ENCODE data around the gene SSX2IP. TPM values are rescaled to one million over a fixed set of nuclear protein-coding genes. Genes with fewer than 3 reads are reported as not detected.

SSX2IP gene
- total and polyA plus RNA-seq, 8 donors: 2.6 to 24.5 (median 10.2) TPM

DNA sequence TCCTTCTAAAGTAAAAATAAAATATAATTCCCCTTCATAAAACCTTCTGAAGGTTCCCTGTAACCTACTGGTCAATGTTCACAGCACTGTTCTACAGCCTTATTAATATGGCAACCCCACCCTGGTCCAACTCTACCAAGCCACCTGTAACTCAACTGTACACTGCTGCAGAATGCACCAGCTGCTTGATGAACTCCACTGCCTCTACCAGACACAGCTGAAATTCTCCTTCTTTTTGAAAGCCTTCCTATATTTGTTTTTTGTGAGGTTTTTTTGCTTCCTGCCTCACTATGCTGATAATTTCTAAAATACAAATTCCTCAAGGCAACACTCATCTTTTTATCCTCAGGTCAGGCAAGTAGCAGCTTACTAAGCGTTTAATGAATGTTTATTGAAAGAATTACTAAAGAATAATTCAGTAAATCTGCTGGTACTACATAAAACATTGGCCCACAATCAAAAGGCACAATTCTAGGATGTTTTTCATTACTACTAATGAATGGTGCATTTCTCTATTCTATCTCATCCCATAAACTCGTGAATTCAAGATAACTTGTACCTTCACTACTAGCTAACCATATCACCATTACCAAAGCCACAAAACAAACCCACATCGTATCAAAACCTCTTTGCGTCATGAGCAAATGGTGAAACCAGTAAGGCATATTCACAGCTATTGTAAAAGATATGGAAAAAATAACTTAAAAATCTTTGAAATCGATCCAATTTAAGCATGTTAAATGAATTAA, 2.4 kb downstream of the SSX2IP start:
- TF ChIP-seq EP300 (IDR thresholded peaks at IDR 0.05) (no peak), POLR2AphosphoS5 (IDR thresholded peaks at IDR 0.05) (no peak), POLR2A (IDR thresholded peaks at IDR 0.05) (no peak)
- TF ChIP-seq, protein P1, sequence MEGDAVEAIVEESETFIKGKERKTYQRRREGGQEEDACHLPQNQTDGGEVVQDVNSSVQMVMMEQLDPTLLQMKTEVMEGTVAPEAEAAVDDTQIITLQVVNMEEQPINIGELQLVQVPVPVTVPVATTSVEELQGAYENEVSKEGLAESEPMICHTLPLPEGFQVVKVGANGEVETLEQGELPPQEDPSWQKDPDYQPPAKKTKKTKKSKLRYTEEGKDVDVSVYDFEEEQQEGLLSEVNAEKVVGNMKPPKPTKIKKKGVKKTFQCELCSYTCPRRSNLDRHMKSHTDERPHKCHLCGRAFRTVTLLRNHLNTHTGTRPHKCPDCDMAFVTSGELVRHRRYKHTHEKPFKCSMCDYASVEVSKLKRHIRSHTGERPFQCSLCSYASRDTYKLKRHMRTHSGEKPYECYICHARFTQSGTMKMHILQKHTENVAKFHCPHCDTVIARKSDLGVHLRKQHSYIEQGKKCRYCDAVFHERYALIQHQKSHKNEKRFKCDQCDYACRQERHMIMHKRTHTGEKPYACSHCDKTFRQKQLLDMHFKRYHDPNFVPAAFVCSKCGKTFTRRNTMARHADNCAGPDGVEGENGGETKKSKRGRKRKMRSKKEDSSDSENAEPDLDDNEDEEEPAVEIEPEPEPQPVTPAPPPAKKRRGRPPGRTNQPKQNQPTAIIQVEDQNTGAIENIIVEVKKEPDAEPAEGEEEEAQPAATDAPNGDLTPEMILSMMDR (IDR thresholded peaks at IDR 0.05): no peak
- Histone ChIP-seq H3K27me3 (no peaks in the 10 kb centered on the region), H3K36me3 (no peaks in the 10 kb centered on the region), H3K27ac (no peak overlapping the region), H3K4me3 (no peak overlapping the region), H3K9me3 (no peaks in the 10 kb centered on the region), H3K4me1 (peaks cover 0 to 35% (median 23%) of the 10 kb centered on the region in 4 donors)
- 75 to 83% (median 78%) methylated on average over 5 of the region's 5 CpGs for WGBS, 5 donors
- no peak for DNase-seq
- intact Hi-C loops (cut with DNase I; ENCODE audit: low total_unique reads): no loop called here

DNA sequence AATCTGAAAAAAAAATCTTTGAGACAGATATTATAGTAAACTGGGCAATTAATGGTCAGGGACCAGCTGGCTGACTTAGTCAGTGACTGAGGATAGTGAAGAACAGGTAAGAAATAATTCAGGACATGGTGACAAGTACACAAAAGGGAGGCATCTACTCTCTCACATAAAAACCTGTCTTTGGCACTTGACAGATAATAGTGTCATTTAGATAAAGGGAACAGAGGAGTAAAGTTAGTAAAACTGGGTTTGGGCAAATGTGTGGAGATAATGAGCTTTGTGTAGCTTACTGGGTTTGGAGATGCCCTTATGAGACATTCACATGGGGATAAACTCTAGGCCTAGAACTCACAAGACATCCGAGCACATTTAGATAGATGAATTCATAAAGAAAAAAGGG, 4.0 kb downstream of the SSX2IP start:
- H3K4me1 ChIP-seq: peaks cover 0 to 28% (median 17%) of the 10 kb centered on the region in 4 donors
- TF ChIP-seq, protein P1 (IDR thresholded peaks at IDR 0.05): no peak
- TF ChIP-seq EP300 (IDR thresholded peaks at IDR 0.05) (no peak), POLR2AphosphoS5 (IDR thresholded peaks at IDR 0.05) (no peak), POLR2A (IDR thresholded peaks at IDR 0.05) (no peak)
- H3K27me3 ChIP-seq: no peaks in the 10 kb centered on the region
- 89 to 94% (median 93%) methylated on average over 1 of the region's 1 CpG for WGBS, 5 donors
- H3K4me3 ChIP-seq: no peak overlapping the region
- intact Hi-C loops (cut with DNase I; ENCODE audit: low total_unique reads): no loop called here
- H3K36me3 ChIP-seq: no peaks in the 10 kb centered on the region
- DNase-seq: no peak
- no peaks in the 10 kb centered on the region for H3K9me3 ChIP-seq
- H3K27ac ChIP-seq: no peak overlapping the region

DNA sequence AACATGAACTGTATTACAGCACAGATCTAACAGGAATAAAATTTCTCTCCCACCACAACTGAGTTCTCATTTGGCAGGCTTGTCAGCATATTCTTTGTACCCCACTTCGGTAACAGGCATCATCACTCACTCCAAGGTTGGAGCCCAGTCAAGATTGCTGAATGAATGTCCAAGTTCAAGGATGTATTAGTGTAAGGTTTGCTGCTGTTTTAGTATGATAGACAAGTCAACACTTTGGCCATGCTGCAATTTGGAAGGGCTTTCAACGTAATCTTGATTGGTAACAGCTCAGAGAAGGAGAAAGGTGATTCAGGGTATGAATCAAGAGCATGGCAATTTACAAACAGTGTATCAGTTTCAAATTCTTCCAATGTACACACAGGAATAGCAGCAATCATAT, 6.8 kb downstream of the SSX2IP start:
- WGBS, 5 donors: 92 to 96% (median 93%) methylated on average over 2 of the region's 2 CpGs
- no peaks in the 10 kb centered on the region for H3K9me3 ChIP-seq
- no peak overlapping the region for H3K27ac ChIP-seq
- TF ChIP-seq POLR2AphosphoS5 (IDR thresholded peaks at IDR 0.05) (no peak), POLR2A (IDR thresholded peaks at IDR 0.05) (no peak), EP300 (IDR thresholded peaks at IDR 0.05) (no peak)
- TF ChIP-seq, protein P1 (IDR thresholded peaks at IDR 0.05): no peak
- H3K4me3 ChIP-seq: no peak overlapping the region
- no peaks in the 10 kb centered on the region for H3K27me3 ChIP-seq
- intact Hi-C loops (cut with DNase I; ENCODE audit: low total_unique reads): no loop called here
- no peaks in the 10 kb centered on the region for H3K36me3 ChIP-seq
- no peak for DNase-seq
- peaks cover 0 to 9% (median 2%) of the 10 kb centered on the region in 4 donors for H3K4me1 ChIP-seq

DNA sequence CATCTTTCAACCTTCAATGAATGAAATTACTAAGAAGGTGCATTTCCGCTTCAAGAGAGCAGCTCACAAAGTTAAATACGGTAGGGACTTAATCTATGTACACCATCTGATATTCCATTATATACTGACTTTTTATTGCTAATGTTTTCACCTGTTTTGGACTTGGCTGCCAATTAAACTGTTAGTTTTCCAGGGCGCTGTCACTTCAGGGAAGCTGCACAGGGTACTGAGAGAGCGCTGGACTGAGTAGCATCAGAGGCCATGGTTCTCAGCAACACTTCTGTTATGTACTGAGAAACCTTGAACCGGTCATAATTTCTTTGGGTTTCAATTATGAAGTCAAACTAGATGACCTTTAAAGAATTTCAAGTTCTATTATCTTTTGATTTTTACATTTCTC, 8.2 kb downstream of the SSX2IP start:
- no peaks in the 10 kb centered on the region for H3K4me1 ChIP-seq
- no peak overlapping the region for H3K27ac ChIP-seq
- TF ChIP-seq POLR2AphosphoS5 (IDR thresholded peaks at IDR 0.05) (no peak), POLR2A (IDR thresholded peaks at IDR 0.05) (no peak), EP300 (IDR thresholded peaks at IDR 0.05) (no peak)
- TF ChIP-seq, protein P1 (IDR thresholded peaks at IDR 0.05): no peak
- no peak for DNase-seq
- intact Hi-C loops (cut with DNase I; ENCODE audit: low total_unique reads): no loop called here
- H3K4me3 ChIP-seq: no peak overlapping the region
- H3K9me3 ChIP-seq: no peaks in the 10 kb centered on the region
- WGBS, 5 donors: 95 to 96% (median 95%) methylated on average over 5 of the region's 5 CpGs
- H3K36me3 ChIP-seq: no peaks in the 10 kb centered on the region
- H3K27me3 ChIP-seq: no peaks in the 10 kb centered on the region

Data from stomach (tissue), 9 donors.